IPS-18c (cell line): ENCODE results near the gene MTFP1.

Source experiments
- H3K4me3 ChIP-seq: 2 replicates; pipeline ENCODE4 v1.7.0; 2013; ENCODE audit warnings: low read depth, mild to moderate bottlenecking, low read length, moderate library complexity; ENCODE audit not compliant: insufficient read depth
- H3K9me3 ChIP-seq: one replicate; pipeline ENCODE4 v1.6.1; 2013; ENCODE audit warnings: mild to moderate bottlenecking, low read length, moderate library complexity; ENCODE audit not compliant: control insufficient read depth, insufficient read depth

MTFP1 gene

DNA sequence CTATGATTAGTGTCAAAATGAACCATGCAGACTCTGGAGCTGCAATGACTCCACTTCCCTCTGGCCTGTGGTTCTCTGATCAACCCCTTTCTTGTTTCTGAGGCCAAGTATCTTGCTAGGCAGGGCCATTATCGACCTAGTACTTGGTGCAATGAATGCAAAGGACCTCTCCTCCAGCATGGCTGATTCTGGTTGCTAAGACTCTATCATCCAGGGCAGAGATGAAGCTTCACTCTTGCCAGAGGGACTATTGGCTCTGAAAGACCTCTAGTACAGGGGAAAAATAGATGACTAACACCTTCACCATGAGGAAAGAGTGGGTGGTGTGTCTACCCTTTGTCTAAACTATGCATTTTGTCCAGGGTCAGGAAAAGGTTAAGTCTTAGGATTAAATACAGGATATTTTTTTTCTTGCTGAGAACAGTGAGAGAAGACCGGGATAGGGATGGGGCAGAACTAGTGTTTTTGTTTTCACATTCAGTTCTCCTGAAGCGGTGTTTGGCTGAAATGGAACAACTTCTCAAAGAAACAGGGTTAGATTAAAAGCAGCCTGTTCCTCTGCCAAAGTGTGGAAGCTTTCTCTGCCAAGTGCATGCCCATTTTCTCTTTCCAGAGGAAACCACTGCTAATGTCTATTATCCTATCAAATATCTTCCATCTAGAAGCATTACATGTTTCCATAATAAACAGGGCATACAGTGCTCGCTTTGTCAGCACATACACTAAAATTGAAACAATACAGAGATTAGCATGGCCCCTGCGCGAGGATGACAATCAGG is 5.0 kb upstream of the MTFP1 start:
- Histone ChIP-seq H3K9me3 (no peaks in the 10 kb centered on the region), H3K4me3 (no peak overlapping the region)

DNA sequence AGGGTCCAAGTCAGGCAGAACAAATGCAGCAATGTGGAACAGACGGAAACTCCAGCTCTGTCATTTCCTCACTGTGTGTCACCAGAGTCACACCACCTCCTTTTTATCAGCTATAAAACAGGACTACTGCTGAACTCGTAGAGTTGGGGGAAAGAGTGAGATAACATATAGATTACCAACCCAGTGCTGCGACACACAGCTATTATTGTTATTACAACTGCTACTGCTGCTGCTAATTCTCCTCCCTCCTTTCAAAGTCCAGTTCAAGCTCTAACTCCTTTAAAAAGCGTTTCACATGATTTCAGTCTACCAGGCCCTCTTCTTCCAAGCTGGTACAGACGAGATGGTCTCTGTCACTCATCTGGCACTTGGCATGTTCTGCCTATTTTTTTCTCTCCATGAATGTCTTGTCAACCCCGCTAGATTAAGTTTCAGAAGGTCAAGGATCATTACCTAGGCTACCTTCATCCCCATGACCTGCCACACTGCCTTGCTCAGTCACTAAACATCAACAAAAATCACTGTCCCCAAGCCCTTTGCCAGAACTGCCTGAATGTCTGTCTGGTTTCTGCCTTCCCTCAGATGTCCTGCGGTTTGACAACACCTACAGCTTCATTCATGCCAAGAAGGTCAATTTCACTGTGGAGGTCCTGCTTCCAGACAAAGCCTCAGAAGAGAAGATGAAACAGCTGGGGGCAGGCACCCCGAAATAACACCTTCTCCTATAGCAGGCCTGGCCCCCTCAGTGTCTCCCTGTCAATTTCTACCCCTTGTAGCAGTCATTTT is 3.7 kb upstream of the MTFP1 start:
- no peak overlapping the region for H3K4me3 ChIP-seq

DNA sequence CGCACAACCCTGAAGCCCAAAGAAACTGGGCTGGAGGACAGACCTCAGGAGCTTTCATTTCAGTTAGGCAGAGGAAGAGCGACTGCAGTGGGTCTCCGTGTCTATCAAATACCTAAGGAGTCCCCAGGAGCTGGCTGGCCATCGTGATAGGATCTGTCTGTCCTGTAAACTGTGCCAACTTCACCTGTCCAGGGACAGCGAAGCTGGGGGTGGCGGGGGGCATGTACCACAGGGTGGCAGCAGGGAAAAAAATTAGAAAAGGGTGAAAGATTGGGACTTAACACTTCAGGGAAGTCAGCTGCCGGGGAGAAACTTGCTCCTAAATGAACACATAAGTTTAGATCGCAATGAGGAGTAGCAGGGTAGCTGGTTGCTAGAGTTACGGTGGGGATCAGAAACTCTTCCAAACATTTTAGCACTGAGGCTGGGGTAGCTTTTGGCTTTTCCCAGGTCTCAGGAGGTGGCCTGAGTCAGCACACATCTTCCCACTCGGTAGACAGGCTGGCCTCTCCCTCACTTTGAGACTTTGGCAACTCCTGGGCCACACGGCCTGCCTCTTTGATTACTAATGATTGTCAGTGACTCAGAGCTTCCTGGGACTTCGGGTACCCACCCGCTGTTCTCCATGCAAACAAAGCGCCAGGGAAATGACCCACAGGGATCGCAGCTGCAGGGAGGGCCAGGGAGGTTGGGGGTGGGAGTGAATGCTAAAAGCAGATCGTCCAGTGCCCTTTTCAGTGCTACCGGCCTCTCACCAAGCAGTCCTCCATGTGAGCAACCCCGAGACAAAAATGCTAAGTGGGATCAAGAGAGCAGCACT is 2.9 kb upstream of the MTFP1 start:
- Histone ChIP-seq H3K4me3 (peak overlapping the region; percentile 90), H3K9me3 (no peaks in the 10 kb centered on the region)

More for the DNA sequence above, 3.7 kb upstream of the MTFP1 start:
- H3K9me3 ChIP-seq: no peaks in the 10 kb centered on the region

DNA sequence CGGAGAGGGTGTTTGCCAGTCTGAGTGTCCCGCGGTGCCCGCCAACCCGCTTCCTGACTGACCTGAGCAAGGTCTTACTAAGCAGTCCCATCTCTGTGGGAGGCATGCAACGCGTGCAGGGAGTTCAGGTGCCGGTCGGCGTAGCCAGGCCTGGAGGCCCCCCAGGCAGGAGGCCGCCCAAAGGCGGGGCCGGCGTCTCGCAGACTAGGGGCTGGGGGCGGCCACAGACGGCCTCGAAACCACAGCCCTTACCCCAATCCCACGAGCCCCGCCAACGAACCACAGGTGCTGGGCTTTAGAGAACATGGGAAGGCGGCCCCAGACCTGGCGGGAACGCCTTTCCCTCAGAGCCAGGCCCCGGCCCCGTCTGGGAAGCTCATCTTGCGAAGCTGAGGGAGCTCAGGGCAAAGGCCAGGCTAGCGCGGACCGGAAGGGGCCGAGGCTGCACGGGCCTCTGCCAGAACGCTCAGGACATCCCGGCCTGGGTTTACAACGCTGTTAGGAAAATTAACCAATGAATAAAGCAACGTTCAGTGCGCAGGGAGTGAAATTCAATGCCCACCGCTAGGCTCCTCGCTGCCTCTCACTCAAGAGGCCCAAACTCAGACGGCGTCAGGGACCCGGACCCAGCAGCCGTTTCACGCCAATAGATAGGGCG is 2.1 kb upstream of the MTFP1 start:
- H3K9me3 ChIP-seq: no peaks in the 10 kb centered on the region
- peak overlapping the region; percentile 90 for H3K4me3 ChIP-seq

DNA sequence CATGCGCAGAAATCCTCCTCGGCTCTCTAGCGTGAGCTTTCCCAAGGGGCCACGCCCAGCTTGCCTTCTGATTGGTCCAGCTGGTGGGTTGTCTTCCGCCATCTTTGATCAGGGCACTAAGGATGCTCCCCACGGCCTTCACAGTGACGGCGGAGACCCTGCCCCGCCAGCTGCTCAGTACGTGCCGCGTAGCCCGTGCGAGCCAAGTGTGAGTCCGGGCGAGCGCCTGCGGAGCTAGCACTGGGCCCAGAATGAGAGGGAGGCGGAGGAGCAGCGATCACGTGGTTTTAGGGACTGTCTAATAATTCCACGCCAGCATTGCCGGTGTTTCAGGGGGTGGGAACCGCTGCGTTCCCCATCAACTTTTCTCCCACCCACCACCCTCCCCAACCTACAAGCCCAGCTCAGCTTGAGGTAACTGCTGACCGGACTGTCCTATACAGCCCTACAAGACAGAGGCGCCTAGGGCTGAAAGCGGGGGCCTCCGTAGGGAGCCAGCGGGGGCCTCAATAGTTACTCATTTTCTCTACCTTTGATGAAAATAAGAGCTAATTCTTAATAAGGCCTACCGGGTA is 1.5 kb upstream of the MTFP1 start:
- peak overlapping the region; percentile 90 for H3K4me3 ChIP-seq
- H3K9me3 ChIP-seq: no peaks in the 10 kb centered on the region

DNA sequence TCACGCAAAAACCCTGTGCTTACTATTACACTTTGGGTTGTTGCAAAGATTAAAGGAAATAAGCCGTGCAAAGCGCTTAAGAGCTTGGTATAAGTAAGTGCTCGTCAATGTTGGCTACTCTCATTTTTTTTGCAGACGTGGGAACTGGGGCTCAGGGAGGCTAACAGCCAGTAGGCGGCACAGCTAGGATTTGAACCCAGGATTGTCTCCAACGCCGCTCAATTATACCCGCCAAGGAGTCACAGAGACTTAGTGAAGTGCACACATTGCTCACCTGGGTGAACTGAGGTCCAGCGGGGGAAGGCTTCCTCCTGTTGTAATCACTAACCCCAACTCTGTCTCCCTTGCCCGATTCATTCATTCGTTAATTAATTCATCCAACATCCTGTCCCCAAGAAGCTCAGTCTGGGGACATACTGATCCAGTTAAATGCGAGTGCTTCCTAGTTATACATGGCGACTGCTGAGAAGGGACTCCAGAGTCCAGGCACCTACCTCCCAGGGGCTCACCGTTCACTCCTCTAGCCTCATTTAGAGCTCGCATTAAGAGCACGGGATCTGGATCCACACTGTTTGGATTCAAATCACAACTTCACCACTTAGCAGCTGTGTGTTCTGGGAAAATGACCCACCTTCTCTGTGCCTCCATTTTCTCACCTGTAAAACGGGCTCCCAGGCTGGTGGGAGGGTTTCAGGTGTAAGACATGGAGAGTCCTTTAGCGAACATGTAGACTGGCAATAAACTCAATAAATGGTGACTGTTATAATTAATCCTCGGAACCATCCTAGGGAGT is 838 bp upstream of the MTFP1 start:
- peak overlapping the region; percentile 90 for H3K4me3 ChIP-seq
- H3K9me3 ChIP-seq: no peaks in the 10 kb centered on the region

DNA sequence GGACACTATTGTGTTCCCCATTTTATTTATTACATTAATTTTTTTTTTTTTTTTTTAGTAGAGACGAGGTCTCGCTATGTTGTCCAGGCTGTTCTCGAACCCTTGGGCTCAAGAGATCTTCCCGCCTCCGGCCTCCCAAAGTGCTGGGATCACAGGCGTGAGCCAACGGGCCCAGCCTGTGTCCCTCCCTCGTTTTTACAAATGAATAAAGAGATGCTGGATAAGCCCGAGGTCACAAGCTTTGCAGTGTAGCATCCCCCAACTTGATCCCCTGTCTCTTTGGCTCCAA is 297 bp upstream of the MTFP1 start:
- H3K9me3 ChIP-seq: no peaks in the 10 kb centered on the region

DNA sequence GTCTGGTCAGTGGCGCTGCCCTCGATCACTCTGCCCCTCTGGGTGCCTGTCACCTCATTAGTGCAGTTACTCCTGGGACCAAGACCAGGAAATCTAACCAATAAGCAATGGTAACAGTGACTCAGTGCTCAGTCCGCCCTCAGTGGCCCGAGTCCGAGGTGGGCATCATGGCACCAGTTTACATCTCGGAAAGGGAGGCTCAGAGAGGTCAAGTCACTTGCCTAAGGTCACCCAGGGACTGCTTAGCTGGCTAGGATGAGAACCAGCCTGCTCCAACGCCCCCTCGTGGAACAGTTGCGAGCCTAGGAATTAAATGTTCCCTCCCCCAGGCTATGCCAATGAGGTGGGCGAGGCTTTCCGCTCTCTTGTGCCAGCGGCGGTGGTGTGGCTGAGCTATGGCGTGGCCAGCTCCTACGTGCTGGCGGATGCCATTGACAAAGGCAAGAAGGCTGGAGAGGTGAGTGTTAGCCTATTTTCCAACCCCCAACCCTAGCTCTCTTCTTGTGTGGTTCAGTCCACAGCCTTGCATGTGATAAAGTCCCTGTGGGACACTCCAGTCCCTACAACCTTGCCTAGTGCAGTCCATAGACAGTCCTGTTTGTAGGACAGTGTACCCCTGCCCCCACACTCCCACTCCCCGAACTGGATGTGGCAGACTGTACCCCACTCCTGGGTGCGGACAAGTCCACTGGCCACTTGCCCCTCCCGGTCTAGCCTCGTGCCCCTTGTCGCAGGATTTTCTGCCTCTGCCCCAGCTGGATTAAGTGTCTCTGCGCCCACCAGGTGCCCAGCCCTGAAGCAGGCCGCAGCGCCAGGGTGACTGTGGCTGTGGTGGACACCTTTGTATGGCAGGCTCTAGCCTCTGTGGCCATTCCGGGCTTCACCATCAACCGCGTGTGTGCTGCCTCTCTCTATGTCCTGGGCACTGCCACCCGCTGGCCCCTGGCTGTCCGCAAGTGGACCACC is 1.1 kb downstream of the MTFP1 start:
- Histone ChIP-seq H3K4me3 (peak overlapping the region; percentile 87), H3K9me3 (no peaks in the 10 kb centered on the region)

More for the DNA sequence above, 297 bp upstream of the MTFP1 start:
- peak overlapping the region; percentile 87; the same call in 1 of the 2 replicates for H3K4me3 ChIP-seq

DNA sequence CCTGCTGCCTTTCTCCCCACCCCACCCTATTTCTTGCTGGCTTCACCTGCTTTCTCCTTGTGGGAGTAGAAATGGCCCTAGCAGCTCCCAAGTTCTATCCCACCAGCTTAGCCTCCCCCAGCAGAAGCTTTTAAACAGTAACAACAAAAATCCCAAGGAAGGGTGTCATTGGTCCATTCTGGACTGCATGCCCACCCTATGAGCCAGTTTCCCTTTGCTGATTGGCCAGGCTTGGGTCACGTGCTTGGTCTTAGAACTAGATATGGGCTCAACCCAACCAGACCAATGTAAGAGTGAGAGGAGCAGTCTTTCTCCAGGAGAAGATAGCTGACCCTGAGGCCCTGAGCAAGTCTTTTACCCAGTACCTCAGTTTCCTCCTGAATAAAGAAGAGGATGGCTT is 2.3 kb downstream of the MTFP1 start:
- no peaks in the 10 kb centered on the region for H3K9me3 ChIP-seq

DNA sequence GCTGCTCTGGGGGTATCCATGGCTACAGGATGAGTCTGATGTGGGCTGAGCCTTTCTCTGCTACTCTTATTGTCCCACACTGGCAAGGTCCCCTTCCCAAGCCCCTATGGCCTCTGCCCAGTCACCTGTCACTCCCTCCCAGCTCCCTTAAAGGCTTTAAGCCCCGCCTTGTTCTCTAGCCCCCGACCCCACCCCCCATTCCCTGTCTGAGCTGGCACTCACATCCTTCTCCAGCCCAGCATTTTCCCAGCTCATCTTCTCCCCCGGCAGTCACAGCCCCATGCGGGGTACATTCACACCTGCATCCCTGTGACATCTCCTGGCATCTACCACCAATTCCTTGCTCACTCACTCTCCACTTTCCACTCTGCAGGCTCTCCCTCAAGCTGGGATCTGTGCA is 4.3 kb downstream of the MTFP1 start:
- H3K4me3 ChIP-seq: no peak overlapping the region
- no peaks in the 10 kb centered on the region for H3K9me3 ChIP-seq

More for the DNA sequence above, 2.3 kb downstream of the MTFP1 start:
- no peak overlapping the region for H3K4me3 ChIP-seq

DNA sequence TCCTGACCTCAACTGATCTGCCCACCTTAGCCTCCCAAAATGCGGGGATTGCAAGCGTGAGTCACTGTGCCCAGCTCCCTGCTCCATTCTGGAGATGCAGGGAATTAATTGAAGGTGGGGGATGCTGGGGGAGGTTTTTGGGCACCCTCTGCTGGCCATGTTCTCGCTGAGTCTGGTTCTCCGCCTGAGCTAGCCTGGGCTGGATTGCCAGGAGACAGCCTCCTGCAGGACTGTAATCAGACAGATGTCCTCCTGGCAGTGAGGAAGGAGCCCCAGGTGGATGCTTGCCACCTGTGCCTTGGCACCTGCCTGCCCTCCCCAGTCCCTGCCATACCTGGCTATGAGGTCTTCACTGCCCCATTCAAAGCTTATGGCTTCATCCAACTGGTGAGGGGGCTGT is 5.4 kb downstream of the MTFP1 start:
- Histone ChIP-seq H3K4me3 (no peak overlapping the region), H3K9me3 (peaks cover 4% of the 10 kb centered on the region)

DNA sequence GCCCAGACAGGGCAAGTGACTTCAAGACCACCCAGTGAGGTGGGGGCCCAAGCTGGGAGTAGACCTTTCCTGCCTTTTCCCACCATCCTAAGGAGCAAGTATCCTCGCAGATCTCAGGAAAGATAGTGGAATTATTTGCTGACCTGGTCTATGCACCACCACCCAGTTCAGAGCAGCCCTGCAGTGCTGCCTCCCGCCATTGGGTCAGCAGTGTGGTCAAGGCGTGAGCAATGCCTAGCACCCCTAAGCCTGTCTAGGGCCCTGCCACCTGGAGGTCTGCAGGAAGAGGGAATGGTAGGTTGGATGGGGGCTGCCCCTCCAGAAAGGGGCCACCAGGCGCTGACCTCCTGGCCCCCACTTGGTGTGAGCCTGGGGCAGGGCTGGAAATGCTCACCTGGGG is 6.5 kb downstream of the MTFP1 start:
- no peak overlapping the region for H3K4me3 ChIP-seq
- peaks cover 5% of the 10 kb centered on the region for H3K9me3 ChIP-seq

DNA sequence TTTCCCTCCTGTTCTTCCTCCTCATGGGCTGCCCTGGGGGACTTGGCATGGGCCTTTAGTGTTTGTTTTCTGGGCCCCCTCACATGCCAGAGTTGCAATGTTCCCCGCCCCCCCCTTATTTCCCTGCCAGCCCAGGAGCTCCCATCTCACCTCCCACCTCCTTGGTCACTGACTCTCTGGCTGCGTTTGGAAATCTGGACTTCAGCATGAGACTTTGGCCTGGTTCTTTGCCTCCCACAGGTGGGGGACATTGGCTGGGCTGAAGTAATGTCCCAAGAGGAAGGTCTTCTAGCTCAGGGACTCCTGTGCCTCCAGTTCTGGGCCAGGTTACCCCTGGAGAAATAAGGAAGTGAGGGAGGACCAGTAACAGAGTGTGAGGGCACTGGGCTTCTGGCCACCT is 7.0 kb downstream of the MTFP1 start:
- no peak overlapping the region for H3K4me3 ChIP-seq
- peaks cover 5% of the 10 kb centered on the region for H3K9me3 ChIP-seq

DNA sequence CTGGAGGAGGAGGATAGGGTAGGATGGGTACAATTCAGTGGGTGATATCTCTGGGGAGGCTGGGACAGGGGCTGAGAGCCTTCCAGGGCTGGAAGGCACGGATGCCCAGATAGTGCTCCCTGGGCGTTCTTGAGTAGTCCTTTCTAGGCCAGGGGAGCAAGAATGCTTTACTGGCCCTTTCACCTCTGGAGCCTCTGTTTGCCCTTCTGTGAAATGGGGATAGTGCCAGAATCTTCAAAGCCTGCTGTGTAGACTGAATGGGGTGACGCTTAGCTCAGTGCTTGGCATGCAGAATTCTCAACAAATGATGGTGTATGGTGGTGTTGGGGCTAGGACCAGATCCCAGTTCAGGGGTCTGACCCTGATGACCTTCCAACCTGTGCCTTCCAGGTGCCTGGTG is 7.7 kb downstream of the MTFP1 start:
- Histone ChIP-seq H3K9me3 (peaks cover 5% of the 10 kb centered on the region), H3K4me3 (no peak overlapping the region)

DNA sequence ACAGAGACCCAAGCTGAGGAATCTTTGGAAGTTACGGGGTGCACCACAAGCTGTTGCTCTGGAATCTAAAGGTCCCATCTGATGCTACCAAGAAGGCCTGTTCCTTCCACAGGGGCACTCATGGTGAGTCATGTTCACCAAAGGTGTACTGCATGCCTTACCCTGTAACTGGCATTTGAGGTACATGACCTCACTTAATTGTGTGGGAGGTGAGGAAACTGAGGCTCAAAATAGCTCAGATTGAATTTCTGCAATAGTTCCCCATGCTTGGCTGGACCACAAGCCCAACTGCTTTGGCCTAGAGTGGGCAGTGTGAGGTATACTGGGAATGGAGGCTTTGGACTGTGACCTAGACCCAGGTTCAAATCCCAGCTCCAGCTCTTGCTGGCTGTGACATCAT is 8.2 kb downstream of the MTFP1 start:
- Histone ChIP-seq H3K4me3 (no peak overlapping the region), H3K9me3 (peaks cover 5% of the 10 kb centered on the region)
